DOHH2 (cell line): Measurements from ENCODE around the gene MFAP5.

Experiments used
- H3F3A ChIP-seq: fragments of 200-600 bp; sonication (generic), shearing (Covaris generic); 2 replicates; pipeline ENCODE4 v1.6.0; 2016; ENCODE audit warnings: antibody characterized with exemption, mild to moderate bottlenecking; ENCODE audit not compliant: control insufficient read depth, insufficient read depth
- H3K27ac ChIP-seq: fragments of 200-600 bp; sonication (generic); 2 replicates; pipeline ENCODE4 v1.5.1; 2014; ENCODE audit warnings: low read depth, mild to moderate bottlenecking, low read length, moderate library complexity
- H3K27me3 ChIP-seq: fragments of 200-600 bp; sonication (generic); 2 replicates; pipeline ENCODE4 v1.6.1; 2014; ENCODE audit warnings: mild to moderate bottlenecking, low read length, mixed read lengths; ENCODE audit not compliant: control insufficient read depth
- H3K36me3 ChIP-seq: fragments of 200-600 bp; sonication (generic); 2 replicates; pipeline ENCODE4 v1.6.1; 2014; ENCODE audit warnings: mild to moderate bottlenecking, low read length, moderate library complexity, mixed read lengths; ENCODE audit not compliant: control insufficient read depth
- H3K4me1 ChIP-seq: fragments of 200-600 bp; sonication (generic); 2 replicates; pipeline ENCODE4 v1.6.1; 2014; ENCODE audit warnings: mild to moderate bottlenecking, low read length, mixed read lengths; ENCODE audit not compliant: control insufficient read depth
- H3K4me2 ChIP-seq: fragments of 200-600 bp; sonication (generic); 2 replicates; pipeline ENCODE4 v1.6.0; 2014; ENCODE audit warnings: mild to moderate bottlenecking, low read length, moderate library complexity
- H3K4me3 ChIP-seq: fragments of 200-600 bp; sonication (generic); 2 replicates; pipeline ENCODE4 v1.5.1; 2014; ENCODE audit warnings: mild to moderate bottlenecking, low read length, mixed read lengths
- H3K79me2 ChIP-seq: fragments of 200-600 bp; sonication (generic); 2 replicates; pipeline ENCODE4 v1.6.1; 2014; ENCODE audit warnings: mild to moderate bottlenecking, low read length, mixed read lengths; ENCODE audit not compliant: control insufficient read depth
- H3K9me2 ChIP-seq: fragments of 200-600 bp; sonication (generic); replicated peaks from 2 replicates; pipeline ENCODE4 v1.6.1; 2014; ENCODE audit warnings: mild to moderate bottlenecking, low read length, mixed read lengths; ENCODE audit not compliant: control insufficient read depth
- H3K9me3 ChIP-seq: fragments of 200-600 bp; sonication (generic); 2 replicates; pipeline ENCODE4 v1.6.1; 2014; ENCODE audit warnings: antibody characterized with exemption, low read length, mixed read lengths; ENCODE audit not compliant: control insufficient read depth, insufficient read depth
- H4K20me1 ChIP-seq: fragments of 200-600 bp; sonication (generic); 2 replicates; pipeline ENCODE4 v1.6.0; 2014; ENCODE audit warnings: low read depth, mild to moderate bottlenecking, antibody characterized with exemption, low read length, moderate library complexity; ENCODE audit not compliant: control insufficient read depth, insufficient read depth
- CTCF ChIP-seq: fragments of 200-600 bp; sonication (generic); IDR thresholded peaks from one replicate; pipeline ENCODE4 v1.5.1; 2014; ENCODE audit warnings: antibody characterized with exemption, mild to moderate bottlenecking, low read depth, low read length; ENCODE audit not compliant: poor library complexity, severe bottlenecking
- EZH2phosphoT487 ChIP-seq: fragments of 200-600 bp; sonication (generic); IDR thresholded peaks from 2 replicates; pipeline ENCODE4 v1.6.1; 2017; ENCODE audit warnings: borderline replicate concordance, mild to moderate bottlenecking, antibody characterized with exemption, low read length, moderate library complexity, mixed read lengths

The MFAP5 gene

GRCh38 chr12:8701046-8701660, 38.5 kb upstream of the MFAP5 start:
- H3K27me3 ChIP-seq = no peaks in the 10 kb centered on the region
- peaks cover 10% of the 10 kb centered on the region for H3F3A ChIP-seq
- peak overlapping the region; percentile 76 for H3K4me2 ChIP-seq
- peaks cover 12% of the 10 kb centered on the region for H4K20me1 ChIP-seq
- peaks cover 56% of the 10 kb centered on the region for H3K36me3 ChIP-seq
- no peak overlapping the region for H3K4me3 ChIP-seq
- no peak overlapping the region for H3K27ac ChIP-seq
- H3K79me2 ChIP-seq = peaks cover 95% of the 10 kb centered on the region
- TF ChIP-seq EZH2phosphoT487 (no peak), CTCF (no peak)
- H3K4me1 ChIP-seq = peaks cover 40% of the 10 kb centered on the region
- H3K9me2 ChIP-seq = no peaks in the 10 kb centered on the region
- H3K9me3 ChIP-seq = no peaks in the 10 kb centered on the region

GRCh38 chr12:8699714-8700113, 37.1 kb upstream of the MFAP5 start:
- Histone ChIP-seq H4K20me1 (peaks cover 12% of the 10 kb centered on the region), H3K27me3 (no peaks in the 10 kb centered on the region), H3K9me2 (no peaks in the 10 kb centered on the region), H3K9me3 (no peaks in the 10 kb centered on the region), H3K4me3 (peak overlapping the region; percentile 91), H3K4me1 (peaks cover 54% of the 10 kb centered on the region), H3F3A (peaks cover 19% of the 10 kb centered on the region), H3K36me3 (peaks cover 56% of the 10 kb centered on the region), H3K27ac (no peak overlapping the region), H3K79me2 (peaks cover 88% of the 10 kb centered on the region), H3K4me2 (peak overlapping the region; percentile 76)
- TF ChIP-seq CTCF (no peak), EZH2phosphoT487 (no peak)

- no peak for TF ChIP-seq EZH2phosphoT487
- TF ChIP-seq CTCF = no peak
- peak overlapping the region; percentile 76 for H3K4me2 ChIP-seq
- peaks cover 82% of the 10 kb centered on the region for H3K79me2 ChIP-seq
- peaks cover 21% of the 10 kb centered on the region for H3F3A ChIP-seq
- H3K27me3 ChIP-seq = no peaks in the 10 kb centered on the region
- peaks cover 12% of the 10 kb centered on the region for H4K20me1 ChIP-seq
- H3K4me1 ChIP-seq = peaks cover 62% of the 10 kb centered on the region
- peak overlapping the region; percentile 91 for H3K4me3 ChIP-seq
- 0 out of 2 replicates have a peak overlapping the region, but pooled peaks have one; percentile 89 for H3K27ac ChIP-seq
- H3K36me3 ChIP-seq = peaks cover 55% of the 10 kb centered on the region
- H3K9me2 ChIP-seq = no peaks in the 10 kb centered on the region
- no peaks in the 10 kb centered on the region for H3K9me3 ChIP-seq
Observed at GRCh38 chr12:8698879-8699278, 36.3 kb upstream of the MFAP5 start.
